HepG2 (cell line): ENCODE data around the gene TMEM14A. TPM values are rescaled to one million over a fixed set of nuclear protein-coding genes. Genes with fewer than 3 reads are reported as not detected.

Source experiments
- DNMT1 ChIP-seq: sonication (generic); formaldehyde crosslinking; IDR thresholded peaks from 2 replicates; pipeline ENCODE4 v1.5.1; 2020; ENCODE audit warnings: mild to moderate bottlenecking, missing genetic modification reagents
- E2F5 ChIP-seq: sonication (generic); formaldehyde crosslinking; conservative IDR thresholded peaks from 2 replicates; pipeline ENCODE4 v1.4.0; 2020; ENCODE audit warnings: missing genetic modification reagents
- ETV5 ChIP-seq: IDR thresholded peaks from 2 replicates; pipeline ENCODE4 v1.6.1; 2018; ENCODE audit warnings: missing biosample characterization, missing genetic modification reagents, inconsistent platforms, borderline replicate concordance
- FIP1L1 ChIP-seq: fragments of 200-400 bp; formaldehyde crosslinking; IDR thresholded peaks from 2 replicates; pipeline ENCODE4 v1.6.1; 2018; ENCODE audit warnings: low read depth, mild to moderate bottlenecking, low read length, moderate library complexity, borderline replicate concordance; ENCODE audit not compliant: insufficient read depth
- HNRNPL ChIP-seq: fragments of 200-400 bp; formaldehyde crosslinking; IDR thresholded peaks from 2 replicates; pipeline ENCODE4 v1.6.1; 2017; ENCODE audit warnings: mild to moderate bottlenecking, low read depth, low read length
- NR2F2 ChIP-seq: IDR thresholded peaks from 2 replicates; pipeline ENCODE4 v1.6.1; 2012; ENCODE audit warnings: low read depth, inconsistent platforms, borderline replicate concordance
- PAXIP1 ChIP-seq: sonication (generic); formaldehyde crosslinking; conservative IDR thresholded peaks from 2 replicates; pipeline ENCODE4 v1.4.0; 2020; ENCODE audit warnings: mild to moderate bottlenecking, missing genetic modification reagents, moderate library complexity
- RFXANK ChIP-seq: IDR thresholded peaks from 2 replicates; pipeline ENCODE4 v1.6.1; 2016
- STAT6 ChIP-seq: sonication (generic); formaldehyde crosslinking; IDR thresholded peaks from 2 replicates; pipeline ENCODE4 v1.4.0; 2020; ENCODE audit warnings: missing genetic modification reagents, mild to moderate bottlenecking, borderline replicate concordance
- ZKSCAN8 ChIP-seq: IDR thresholded peaks from 2 replicates; pipeline ENCODE4 v1.6.1; 2016; ENCODE audit warnings: borderline replicate concordance, missing genetic modification reagents, missing compliant biosample characterization
- ZNF263 ChIP-seq: sonication (generic); formaldehyde crosslinking; IDR thresholded peaks from 2 replicates; pipeline ENCODE4 v1.4.0; 2020; ENCODE audit warnings: missing genetic modification reagents
- ZNF382 ChIP-seq: sonication (generic); formaldehyde crosslinking; IDR thresholded peaks from 2 replicates; pipeline ENCODE4 v1.5.0; 2020; ENCODE audit warnings: missing genetic modification reagents, mild to moderate bottlenecking, borderline replicate concordance
- ZNF616 ChIP-seq: sonication (generic); formaldehyde crosslinking; IDR thresholded peaks from 2 replicates; pipeline ENCODE4 v1.5.0; 2020; ENCODE audit warnings: low read depth, mild to moderate bottlenecking, missing genetic modification reagents
- ZNF670 ChIP-seq: sonication (generic); formaldehyde crosslinking; IDR thresholded peaks from 2 replicates; pipeline ENCODE4 v1.8.0; 2022; ENCODE audit warnings: mild to moderate bottlenecking, missing genetic modification reagents, borderline replicate concordance
- ZNF703 ChIP-seq: sonication (generic); formaldehyde crosslinking; IDR thresholded peaks from 2 replicates; pipeline ENCODE4 v1.5.1; 2020; ENCODE audit warnings: missing genetic modification reagents, mild to moderate bottlenecking, moderate library complexity, borderline replicate concordance
- ZNF800 ChIP-seq: sonication (generic); formaldehyde crosslinking; IDR thresholded peaks from 2 replicates; pipeline ENCODE4 v1.4.0; 2020; ENCODE audit warnings: missing genetic modification reagents
- ZNF841 ChIP-seq: sonication (generic); formaldehyde crosslinking; IDR thresholded peaks from 2 replicates; pipeline ENCODE4 v1.8.1; 2023; ENCODE audit warnings: missing genetic modification reagents, borderline replicate concordance
- polyA plus RNA-seq, 8 experiments: library from polyadenylated mRNA; depleted of rRNA in 3 of 8; stranded (reverse) in 7 of 8; unstranded in 1 of 8; fragments of >200 nt; fragmentation: Illumina TruSeq in 4 of 8; extraction: Trizol in 4 of 8; gene quantifications; 2 replicates each; pipeline versions ENCODE4 v1.2.1 to v1.2.3, GENCODE V29; 2011 to 2016; ENCODE audit warnings: low read depth in 4 of 8, missing spikeins in 1 of 8, mixed read lengths in 1 of 8; ENCODE audit not compliant: insufficient read depth in 1 of 8
- total RNA-seq, 5 experiments: library from RNA; depleted of rRNA; stranded (reverse); fragments of >200 nt; fragmentation: Illumina TruSeq; extraction: Trizol; gene quantifications; 2 replicates each; pipeline ENCODE4 v1.2.3, GENCODE V29; 2016; ENCODE audit warnings: low read depth in 1 of 5
- TF ChIP-seq, protein P1 (sequence below): sonication (generic); formaldehyde crosslinking; IDR thresholded peaks from 2 replicates; pipeline ENCODE4 v1.4.0; 2020; ENCODE audit warnings: missing genetic modification reagents

Gene TMEM14A
- total and polyA plus RNA-seq, 2 of the 13 experiments (the other 11 are each of a cell fraction or from before 2014, with no cell fraction given): 24.6 to 73.7 TPM

- TF ChIP-seq PAXIP1 (peak; percentile 100), ZNF841 (CRISPR knock-in tag) (peak; percentile 82; the same call in 1 of the 2 replicates), E2F5 (no peak), ZNF382 (CRISPR knock-in tag) (no peak), ZNF670 (CRISPR knock-in tag) (peak; percentile 90), DNMT1 (CRISPR knock-in tag) (no peak), RFXANK (CRISPR knock-in tag) (0 out of 2 replicates have a peak, but pooled peaks have one; percentile 66), FIP1L1 (no peak), ZKSCAN8 (CRISPR knock-in tag) (peak; percentile 95), ETV5 (CRISPR knock-in tag) (peak; percentile 80; the same call in 1 of the 2 replicates), ZNF263 (CRISPR knock-in tag) (no peak), NR2F2 (peak; percentile 95), HNRNPL (no peak), ZNF800 (CRISPR knock-in tag) (peak; percentile 37; the same call in 1 of the 2 replicates), STAT6 (CRISPR knock-in tag) (peak; percentile 97; the same call in 1 of the 2 replicates), ZNF616 (CRISPR knock-in tag) (no peak), ZNF703 (CRISPR knock-in tag) (peak; percentile 97)
- TF ChIP-seq, protein P1, sequence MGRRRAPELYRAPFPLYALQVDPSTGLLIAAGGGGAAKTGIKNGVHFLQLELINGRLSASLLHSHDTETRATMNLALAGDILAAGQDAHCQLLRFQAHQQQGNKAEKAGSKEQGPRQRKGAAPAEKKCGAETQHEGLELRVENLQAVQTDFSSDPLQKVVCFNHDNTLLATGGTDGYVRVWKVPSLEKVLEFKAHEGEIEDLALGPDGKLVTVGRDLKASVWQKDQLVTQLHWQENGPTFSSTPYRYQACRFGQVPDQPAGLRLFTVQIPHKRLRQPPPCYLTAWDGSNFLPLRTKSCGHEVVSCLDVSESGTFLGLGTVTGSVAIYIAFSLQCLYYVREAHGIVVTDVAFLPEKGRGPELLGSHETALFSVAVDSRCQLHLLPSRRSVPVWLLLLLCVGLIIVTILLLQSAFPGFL (CRISPR knock-in tag): no peak
These were observed 54.8 kb downstream of the TMEM14A start (continued) for GRCh38 chr6:52725535-52726192.
